Liver (tissue), 9 donors: ENCODE results near the gene SLC6A8. TPM values are rescaled to one million over a fixed set of nuclear protein-coding genes. Genes with fewer than 3 reads are reported as not detected.

Experiments used
- DNase-seq: peaks from one replicate; pipeline ENCODE4 v3.0.0-alpha.2; 2017; ENCODE audit warnings: low spot score
- H3K27ac ChIP-seq, 2 donors: one replicate each; pipeline ENCODE4 v1.7.0; 2013; ENCODE audit warnings: inconsistent platforms in 2 of 2, low read length in 2 of 2, control low read depth in 1 of 2, low read depth in 1 of 2, mild to moderate bottlenecking in 1 of 2
- H3K27me3 ChIP-seq, 4 donors: one replicate each; pipeline versions ENCODE4 v1.6.1 to v1.7.0; 2013; ENCODE audit warnings: low read length in 3 of 4, inconsistent platforms in 1 of 4, mild to moderate bottlenecking in 1 of 4, moderate library complexity in 1 of 4; ENCODE audit not compliant: control insufficient read depth in 4 of 4, insufficient read depth in 4 of 4
- H3K36me3 ChIP-seq, 4 donors: one replicate each; pipeline versions ENCODE4 v1.6.1 to v1.7.0; 2013; ENCODE audit warnings: low read length in 3 of 4, mild to moderate bottlenecking in 3 of 4, low read depth in 1 of 4, moderate library complexity in 1 of 4; ENCODE audit not compliant: control insufficient read depth in 4 of 4, insufficient read depth in 3 of 4
- H3K4me1 ChIP-seq, 4 donors: one replicate each; pipeline versions ENCODE4 v1.6.1 to v1.7.0; 2013; ENCODE audit warnings: low read length in 3 of 4, mild to moderate bottlenecking in 3 of 4, moderate library complexity in 1 of 4; ENCODE audit not compliant: control insufficient read depth in 4 of 4, insufficient read depth in 4 of 4
- H3K4me3 ChIP-seq, 3 donors: one replicate each; pipeline versions ENCODE4 v1.6.1 to v1.7.0; 2013; ENCODE audit warnings: low read length in 3 of 3, control low read depth in 1 of 3, low read depth in 1 of 3, mild to moderate bottlenecking in 1 of 3
- H3K9ac ChIP-seq, 2 donors: one replicate each; pipeline ENCODE4 v1.7.0; 2013; ENCODE audit warnings: low read length in 2 of 2, mild to moderate bottlenecking in 2 of 2, moderate library complexity in 2 of 2, control low read depth in 1 of 2, low read depth in 1 of 2
- H3K9me3 ChIP-seq, 4 donors: one replicate each; pipeline versions ENCODE4 v1.6.1 to v1.7.0; 2013; ENCODE audit warnings: low read length in 3 of 4; ENCODE audit not compliant: control insufficient read depth in 4 of 4
- EGR1 ChIP-seq, 2 donors: IDR thresholded peaks; 2 replicates each; pipeline ENCODE4 v1.6.1; 2016 to 2018; ENCODE audit warnings: antibody characterized with exemption in 2 of 2, low read depth in 2 of 2
- FOXA1 ChIP-seq: IDR thresholded peaks from 2 replicates; pipeline ENCODE4 v1.6.1; 2016; ENCODE audit warnings: antibody characterized with exemption
- FOXA2 ChIP-seq: IDR thresholded peaks from 2 replicates; pipeline ENCODE4 v1.6.1; 2016; ENCODE audit warnings: antibody characterized with exemption
- GABPA ChIP-seq, 2 donors: IDR thresholded peaks in 1 of 2; conservative IDR thresholded peaks in 1 of 2; 2 replicates each; pipeline ENCODE4 v1.6.1; 2016; ENCODE audit warnings: antibody characterized with exemption in 2 of 2, mild to moderate bottlenecking in 1 of 2, moderate library complexity in 1 of 2
- HNF4A ChIP-seq, 2 donors: conservative IDR thresholded peaks; 2 replicates each; pipeline ENCODE4 v1.6.1; 2016; ENCODE audit warnings: antibody characterized with exemption in 2 of 2, mild to moderate bottlenecking in 2 of 2
- HNF4G ChIP-seq: IDR thresholded peaks from 2 replicates; pipeline ENCODE4 v1.6.1; 2016; ENCODE audit warnings: antibody characterized with exemption
- RAD21 ChIP-seq, 2 donors: IDR thresholded peaks; 2 replicates each; pipeline ENCODE4 v1.6.1; 2016; ENCODE audit warnings: antibody characterized with exemption in 2 of 2, mild to moderate bottlenecking in 2 of 2
- RXRA ChIP-seq, 2 donors: IDR thresholded peaks; 2 replicates each; pipeline ENCODE4 v1.6.1; 2017 to 2018; ENCODE audit warnings: antibody characterized with exemption in 2 of 2, mild to moderate bottlenecking in 1 of 2
- TAF1 ChIP-seq: conservative IDR thresholded peaks from 2 replicates; pipeline ENCODE4 v1.6.1; 2016; ENCODE audit warnings: antibody characterized with exemption, mild to moderate bottlenecking
- YY1 ChIP-seq: IDR thresholded peaks from 2 replicates; pipeline ENCODE4 v1.6.1; 2016; ENCODE audit warnings: antibody characterized with exemption, mild to moderate bottlenecking
- WGBS: extraction: QIAGEN DNeasy Blood & Tissue Kit; methylation state at CpG from one replicate; pipeline ENCODE4 v1.1.7; 2013; 5-methylcytosine and 5-hydroxymethylcytosine counted together
- polyA plus RNA-seq, 2 donors: library from polyadenylated mRNA; stranded (reverse) in 1 of 2; unstranded in 1 of 2; fragments of 200-250 nt in 1 of 2; fragments of >200 nt in 1 of 2; fragmentation: Nextera tagmentation in 1 of 2; extraction: Ambion mirVana in 1 of 2; gene quantifications; one replicate each; pipeline versions ENCODE4 v1.2.1 to v1.2.3, GENCODE V29; 2013 to 2015
- total RNA-seq, 2 donors: library from RNA; depleted of rRNA; stranded (reverse); fragments of >200 nt; gene quantifications; one replicate each; pipeline ENCODE4 v1.2.3, GENCODE V29; 2014
- TF ChIP-seq, protein P1 (sequence below): IDR thresholded peaks from 2 replicates; pipeline ENCODE4 v1.6.1; 2016; ENCODE audit warnings: antibody characterized with exemption, mild to moderate bottlenecking
- TF ChIP-seq, protein P2 (sequence below): fragments of 150-350 bp; IDR thresholded peaks from 2 replicates; pipeline ENCODE4 v1.5.1; 2017; ENCODE audit warnings: improper control_type of control experiment, low read depth, low read length; ENCODE audit not compliant: missing input control
- TF ChIP-seq, protein P3 (sequence below): IDR thresholded peaks from 2 replicates; pipeline ENCODE4 v1.6.1; 2016; ENCODE audit warnings: antibody characterized with exemption
- TF ChIP-seq, protein P4 (sequence below): IDR thresholded peaks from 2 replicates; pipeline ENCODE4 v1.6.1; 2016; ENCODE audit warnings: antibody characterized with exemption
- TF ChIP-seq, protein P5 (sequence below): IDR thresholded peaks from 2 replicates; pipeline ENCODE4 v1.6.1; 2016; ENCODE audit warnings: antibody characterized with exemption
- donor health status: healthy.
- donor health status: healthy.
- donor health status: healthy.
- donor health status: healthy.
- donor health status: healthy.

SLC6A8 gene
- total and polyA plus RNA-seq, 4 donors, result 0.25 to 44.4 (median 1.4) TPM

DNA sequence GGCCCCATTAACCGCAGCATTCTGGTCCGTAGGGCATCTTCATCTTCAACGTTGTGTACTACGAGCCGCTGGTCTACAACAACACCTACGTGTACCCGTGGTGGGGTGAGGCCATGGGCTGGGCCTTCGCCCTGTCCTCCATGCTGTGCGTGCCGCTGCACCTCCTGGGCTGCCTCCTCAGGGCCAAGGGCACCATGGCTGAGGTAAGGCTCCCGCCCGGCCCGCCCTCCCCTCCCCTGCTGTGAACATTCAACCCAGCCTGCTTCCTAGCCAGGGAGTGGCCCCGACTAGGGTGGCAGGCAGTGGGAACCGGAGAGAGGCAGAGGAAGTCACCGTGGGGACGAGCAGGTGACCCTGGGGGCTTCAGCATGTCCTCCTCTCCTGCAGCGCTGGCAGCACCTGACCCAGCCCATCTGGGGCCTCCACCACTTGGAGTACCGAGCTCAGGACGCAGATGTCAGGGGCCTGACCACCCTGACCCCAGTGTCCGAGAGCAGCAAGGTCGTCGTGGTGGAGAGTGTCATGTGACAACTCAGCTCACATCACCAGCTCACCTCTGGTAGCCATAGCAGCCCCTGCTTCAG lies 7.1 kb downstream of the SLC6A8 start:
- TF ChIP-seq, protein P1, sequence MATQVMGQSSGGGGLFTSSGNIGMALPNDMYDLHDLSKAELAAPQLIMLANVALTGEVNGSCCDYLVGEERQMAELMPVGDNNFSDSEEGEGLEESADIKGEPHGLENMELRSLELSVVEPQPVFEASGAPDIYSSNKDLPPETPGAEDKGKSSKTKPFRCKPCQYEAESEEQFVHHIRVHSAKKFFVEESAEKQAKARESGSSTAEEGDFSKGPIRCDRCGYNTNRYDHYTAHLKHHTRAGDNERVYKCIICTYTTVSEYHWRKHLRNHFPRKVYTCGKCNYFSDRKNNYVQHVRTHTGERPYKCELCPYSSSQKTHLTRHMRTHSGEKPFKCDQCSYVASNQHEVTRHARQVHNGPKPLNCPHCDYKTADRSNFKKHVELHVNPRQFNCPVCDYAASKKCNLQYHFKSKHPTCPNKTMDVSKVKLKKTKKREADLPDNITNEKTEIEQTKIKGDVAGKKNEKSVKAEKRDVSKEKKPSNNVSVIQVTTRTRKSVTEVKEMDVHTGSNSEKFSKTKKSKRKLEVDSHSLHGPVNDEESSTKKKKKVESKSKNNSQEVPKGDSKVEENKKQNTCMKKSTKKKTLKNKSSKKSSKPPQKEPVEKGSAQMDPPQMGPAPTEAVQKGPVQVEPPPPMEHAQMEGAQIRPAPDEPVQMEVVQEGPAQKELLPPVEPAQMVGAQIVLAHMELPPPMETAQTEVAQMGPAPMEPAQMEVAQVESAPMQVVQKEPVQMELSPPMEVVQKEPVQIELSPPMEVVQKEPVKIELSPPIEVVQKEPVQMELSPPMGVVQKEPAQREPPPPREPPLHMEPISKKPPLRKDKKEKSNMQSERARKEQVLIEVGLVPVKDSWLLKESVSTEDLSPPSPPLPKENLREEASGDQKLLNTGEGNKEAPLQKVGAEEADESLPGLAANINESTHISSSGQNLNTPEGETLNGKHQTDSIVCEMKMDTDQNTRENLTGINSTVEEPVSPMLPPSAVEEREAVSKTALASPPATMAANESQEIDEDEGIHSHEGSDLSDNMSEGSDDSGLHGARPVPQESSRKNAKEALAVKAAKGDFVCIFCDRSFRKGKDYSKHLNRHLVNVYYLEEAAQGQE, result no peak
- TF ChIP-seq RXRA (IDR thresholded peaks at IDR 0.05), result no peak
- no peak for TF ChIP-seq RAD21 (IDR thresholded peaks at IDR 0.05)
- TF ChIP-seq HNF4G, result no peak
- no peak for TF ChIP-seq YY1
- no peak for TF ChIP-seq EGR1 (IDR thresholded peaks at IDR 0.05; ENCODE audit: low read depth in 2 of 2)
- TF ChIP-seq, protein P2, sequence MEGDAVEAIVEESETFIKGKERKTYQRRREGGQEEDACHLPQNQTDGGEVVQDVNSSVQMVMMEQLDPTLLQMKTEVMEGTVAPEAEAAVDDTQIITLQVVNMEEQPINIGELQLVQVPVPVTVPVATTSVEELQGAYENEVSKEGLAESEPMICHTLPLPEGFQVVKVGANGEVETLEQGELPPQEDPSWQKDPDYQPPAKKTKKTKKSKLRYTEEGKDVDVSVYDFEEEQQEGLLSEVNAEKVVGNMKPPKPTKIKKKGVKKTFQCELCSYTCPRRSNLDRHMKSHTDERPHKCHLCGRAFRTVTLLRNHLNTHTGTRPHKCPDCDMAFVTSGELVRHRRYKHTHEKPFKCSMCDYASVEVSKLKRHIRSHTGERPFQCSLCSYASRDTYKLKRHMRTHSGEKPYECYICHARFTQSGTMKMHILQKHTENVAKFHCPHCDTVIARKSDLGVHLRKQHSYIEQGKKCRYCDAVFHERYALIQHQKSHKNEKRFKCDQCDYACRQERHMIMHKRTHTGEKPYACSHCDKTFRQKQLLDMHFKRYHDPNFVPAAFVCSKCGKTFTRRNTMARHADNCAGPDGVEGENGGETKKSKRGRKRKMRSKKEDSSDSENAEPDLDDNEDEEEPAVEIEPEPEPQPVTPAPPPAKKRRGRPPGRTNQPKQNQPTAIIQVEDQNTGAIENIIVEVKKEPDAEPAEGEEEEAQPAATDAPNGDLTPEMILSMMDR, result no peak
- TF ChIP-seq, protein P3, sequence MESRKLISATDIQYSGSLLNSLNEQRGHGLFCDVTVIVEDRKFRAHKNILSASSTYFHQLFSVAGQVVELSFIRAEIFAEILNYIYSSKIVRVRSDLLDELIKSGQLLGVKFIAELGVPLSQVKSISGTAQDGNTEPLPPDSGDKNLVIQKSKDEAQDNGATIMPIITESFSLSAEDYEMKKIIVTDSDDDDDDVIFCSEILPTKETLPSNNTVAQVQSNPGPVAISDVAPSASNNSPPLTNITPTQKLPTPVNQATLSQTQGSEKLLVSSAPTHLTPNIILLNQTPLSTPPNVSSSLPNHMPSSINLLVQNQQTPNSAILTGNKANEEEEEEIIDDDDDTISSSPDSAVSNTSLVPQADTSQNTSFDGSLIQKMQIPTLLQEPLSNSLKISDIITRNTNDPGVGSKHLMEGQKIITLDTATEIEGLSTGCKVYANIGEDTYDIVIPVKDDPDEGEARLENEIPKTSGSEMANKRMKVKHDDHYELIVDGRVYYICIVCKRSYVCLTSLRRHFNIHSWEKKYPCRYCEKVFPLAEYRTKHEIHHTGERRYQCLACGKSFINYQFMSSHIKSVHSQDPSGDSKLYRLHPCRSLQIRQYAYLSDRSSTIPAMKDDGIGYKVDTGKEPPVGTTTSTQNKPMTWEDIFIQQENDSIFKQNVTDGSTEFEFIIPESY, result no peak
- TF ChIP-seq GABPA (IDR thresholded peaks at IDR 0.05 in 1 of 2, conservative IDR thresholded peaks at IDR 0.05 in 1 of 2), result no peak
- no peak for TF ChIP-seq TAF1
- TF ChIP-seq, protein P4, sequence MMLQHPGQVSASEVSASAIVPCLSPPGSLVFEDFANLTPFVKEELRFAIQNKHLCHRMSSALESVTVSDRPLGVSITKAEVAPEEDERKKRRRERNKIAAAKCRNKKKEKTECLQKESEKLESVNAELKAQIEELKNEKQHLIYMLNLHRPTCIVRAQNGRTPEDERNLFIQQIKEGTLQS, result no peak
- no peak for TF ChIP-seq HNF4A (conservative IDR thresholded peaks at IDR 0.05)
- TF ChIP-seq, protein P5, sequence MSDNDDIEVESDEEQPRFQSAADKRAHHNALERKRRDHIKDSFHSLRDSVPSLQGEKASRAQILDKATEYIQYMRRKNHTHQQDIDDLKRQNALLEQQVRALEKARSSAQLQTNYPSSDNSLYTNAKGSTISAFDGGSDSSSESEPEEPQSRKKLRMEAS, result no peak
- DNase-seq, result no peak
- Histone ChIP-seq H3K27ac (no peak overlapping the region), H3K27me3 (no peaks in the 10 kb centered on the region), H3K4me3 (no peak overlapping the region), H3K36me3 (no peaks in the 10 kb centered on the region), H3K9ac (no peak overlapping the region), H3K4me1 (no peaks in the 10 kb centered on the region), H3K9me3 (no peaks in the 10 kb centered on the region)
- WGBS, result 89% methylated on average over 23 of the region's 23 CpGs

DNA sequence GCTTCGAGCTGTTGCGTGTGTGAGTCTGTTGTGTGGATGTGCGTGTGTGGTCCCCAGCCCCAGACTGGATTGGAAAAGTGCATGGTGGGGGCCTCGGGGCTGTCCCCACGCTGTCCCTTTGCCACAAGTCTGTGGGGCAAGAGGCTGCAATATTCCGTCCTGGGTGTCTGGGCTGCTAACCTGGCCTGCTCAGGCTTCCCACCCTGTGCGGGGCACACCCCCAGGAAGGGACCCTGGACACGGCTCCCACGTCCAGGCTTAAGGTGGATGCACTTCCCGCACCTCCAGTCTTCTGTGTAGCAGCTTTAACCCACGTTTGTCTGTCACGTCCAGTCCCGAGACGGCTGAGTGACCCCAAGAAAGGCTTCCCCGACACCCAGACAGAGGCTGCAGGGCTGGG lies 8.4 kb downstream of the SLC6A8 start:
- H3K27me3 ChIP-seq, result no peaks in the 10 kb centered on the region
- no peak for DNase-seq
- H3K9me3 ChIP-seq, result no peaks in the 10 kb centered on the region
- H3K4me3 ChIP-seq, result no peak overlapping the region
- 96% methylated on average over 15 of the region's 15 CpGs for WGBS
- H3K4me1 ChIP-seq, result no peaks in the 10 kb centered on the region
- H3K9ac ChIP-seq, result no peak overlapping the region
- H3K27ac ChIP-seq, result no peak overlapping the region
- peaks cover 0 to 4% (median under 1%) of the 10 kb centered on the region in 4 donors for H3K36me3 ChIP-seq
- TF ChIP-seq, protein P5, result no peak
- TF ChIP-seq RXRA (IDR thresholded peaks at IDR 0.05), result no peak
- TF ChIP-seq YY1, result no peak
- TF ChIP-seq, protein P4, result no peak
- TF ChIP-seq HNF4G, result no peak
- TF ChIP-seq FOXA2, result no peak
- no peak for TF ChIP-seq HNF4A (conservative IDR thresholded peaks at IDR 0.05)
- no peak for TF ChIP-seq TAF1
- TF ChIP-seq FOXA1, result no peak
- TF ChIP-seq, protein P1, result no peak
- TF ChIP-seq, protein P2, result no peak
